NOMO-1 treated with DMSO at 0.1 percent for 48 hours (cell line): ENCODE measurements around the gene SH3RF2.
A peak's percentile ranks its signal among the peaks of the same experiment; 100 is the strongest.
"Not testable (repeated sequence)": the region's sequence is repeated elsewhere in the genome, so short reads cannot be mapped to it uniquely, and the experiment has no call there.

Experiments used
- DNase-seq: peaks from one replicate; lab custom pipeline; 2025; ENCODE audit not compliant: unreplicated experiment; lab: John Stamatoyannopoulos, UW

The SH3RF2 gene, protein sequence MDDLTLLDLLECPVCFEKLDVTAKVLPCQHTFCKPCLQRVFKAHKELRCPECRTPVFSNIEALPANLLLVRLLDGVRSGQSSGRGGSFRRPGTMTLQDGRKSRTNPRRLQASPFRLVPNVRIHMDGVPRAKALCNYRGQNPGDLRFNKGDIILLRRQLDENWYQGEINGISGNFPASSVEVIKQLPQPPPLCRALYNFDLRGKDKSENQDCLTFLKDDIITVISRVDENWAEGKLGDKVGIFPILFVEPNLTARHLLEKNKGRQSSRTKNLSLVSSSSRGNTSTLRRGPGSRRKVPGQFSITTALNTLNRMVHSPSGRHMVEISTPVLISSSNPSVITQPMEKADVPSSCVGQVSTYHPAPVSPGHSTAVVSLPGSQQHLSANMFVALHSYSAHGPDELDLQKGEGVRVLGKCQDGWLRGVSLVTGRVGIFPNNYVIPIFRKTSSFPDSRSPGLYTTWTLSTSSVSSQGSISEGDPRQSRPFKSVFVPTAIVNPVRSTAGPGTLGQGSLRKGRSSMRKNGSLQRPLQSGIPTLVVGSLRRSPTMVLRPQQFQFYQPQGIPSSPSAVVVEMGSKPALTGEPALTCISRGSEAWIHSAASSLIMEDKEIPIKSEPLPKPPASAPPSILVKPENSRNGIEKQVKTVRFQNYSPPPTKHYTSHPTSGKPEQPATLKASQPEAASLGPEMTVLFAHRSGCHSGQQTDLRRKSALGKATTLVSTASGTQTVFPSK

GRCh38 chr5:145936401-145937131 is at the start of gene SH3RF2:
Gene SH3RF2, plus strand, starts transcription at chr5:145936578. Its CDS starts 1,351 bp downstream, at chr5:145937929.
- DNase-seq, result peak; percentile 5

GRCh38 chr5:145887217-145887616 is 49.2 kb upstream of the SH3RF2 start:
- DNase-seq, result no peak

GRCh38 chr5:145887976-145888574 is 48.3 kb upstream of the SH3RF2 start:
- DNase-seq, result no peak

- no peak for DNase-seq
Observed at GRCh38 chr5:145889611-145890010, 46.8 kb upstream of the SH3RF2 start.

DNA sequence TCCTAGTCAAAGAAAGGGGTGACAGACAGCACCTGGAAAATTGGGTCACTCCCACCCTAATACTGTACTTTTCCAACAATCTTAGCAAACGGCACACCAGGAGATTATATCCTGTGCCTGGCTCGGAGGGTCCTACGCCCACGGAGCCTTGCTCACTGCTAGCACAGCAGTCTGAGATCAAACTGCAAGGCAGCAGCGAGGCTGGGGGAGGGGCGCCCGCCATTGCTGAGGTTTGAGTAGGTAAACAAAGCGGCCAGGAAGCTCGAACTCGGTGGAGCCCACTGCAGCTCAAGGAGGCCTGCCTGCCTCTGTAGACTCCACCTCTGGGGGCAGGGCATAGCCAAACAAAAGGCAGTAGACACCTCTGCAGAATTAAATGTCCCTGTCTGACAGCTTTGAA is 45.0 kb upstream of the SH3RF2 start:
- not testable (repeated sequence) for DNase-seq

DNA sequence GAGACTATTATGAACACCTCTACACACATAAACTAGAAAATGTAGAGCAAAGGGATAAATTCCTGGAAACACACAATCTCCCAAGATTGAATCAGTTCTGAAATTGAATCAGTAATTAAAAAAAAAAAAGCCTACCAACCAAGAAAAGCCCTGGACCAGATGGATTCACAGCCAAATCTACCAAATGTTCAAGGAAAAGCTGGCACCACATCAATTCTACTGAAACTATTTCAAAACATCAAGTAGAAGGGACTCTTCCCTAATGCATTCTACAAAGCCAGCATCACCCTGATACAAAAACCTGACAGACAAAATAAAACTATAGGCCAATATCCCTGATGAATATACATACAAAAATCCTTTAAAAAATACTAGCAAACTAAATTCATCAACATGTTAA is 38.2 kb upstream of the SH3RF2 start:
- no peak for DNase-seq

GRCh38 chr5:145902421-145902820 is 34.0 kb upstream of the SH3RF2 start:
- no peak for DNase-seq

- peak; percentile 46 for DNase-seq
Observed at GRCh38 chr5:145903113-145903512, 33.3 kb upstream of the SH3RF2 start.

DNA sequence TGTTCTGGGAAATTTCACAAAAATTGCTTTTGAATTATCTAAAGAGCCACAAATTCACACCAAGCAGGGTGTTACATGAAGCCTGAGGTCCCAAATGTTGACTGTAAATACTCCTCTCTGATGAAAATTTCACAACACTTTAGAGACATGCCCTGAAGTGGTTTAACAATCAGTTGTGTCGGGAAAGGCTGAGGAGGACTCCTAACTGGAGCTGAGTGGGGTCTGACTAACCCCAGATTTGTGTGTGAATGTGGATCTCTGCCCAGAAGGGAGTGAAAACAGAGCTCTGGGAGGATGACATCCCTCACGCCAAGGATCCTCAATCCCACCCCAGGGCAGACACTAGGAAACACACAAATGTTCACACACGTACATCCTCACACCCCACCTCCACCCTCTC is 32.5 kb upstream of the SH3RF2 start:
- DNase-seq, result no peak

GRCh38 chr5:145904743-145905142 is 31.6 kb upstream of the SH3RF2 start:
- DNase-seq, result no peak

DNA sequence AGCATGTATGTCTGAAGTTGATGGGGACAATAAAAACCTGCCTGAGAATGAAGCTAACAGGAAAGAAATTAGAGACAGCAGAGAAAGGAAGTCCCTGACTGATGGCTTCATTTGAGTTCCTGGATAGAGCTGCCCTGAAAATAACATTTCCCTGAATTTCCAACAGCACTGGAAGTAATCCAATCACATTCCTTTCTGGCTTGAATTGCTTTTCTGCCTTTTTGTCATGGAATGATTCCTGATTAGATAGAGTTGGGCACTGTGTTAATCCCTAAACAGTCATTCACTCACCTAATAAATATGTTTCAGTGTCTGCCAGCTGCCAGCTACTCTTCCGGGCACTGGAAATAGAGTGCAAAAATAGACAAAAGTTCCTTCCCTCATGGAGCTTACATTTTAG is 30.0 kb upstream of the SH3RF2 start:
- DNase-seq, result no peak

- no peak for DNase-seq
Observed at GRCh38 chr5:145908206-145908960, 28.0 kb upstream of the SH3RF2 start.

DNA sequence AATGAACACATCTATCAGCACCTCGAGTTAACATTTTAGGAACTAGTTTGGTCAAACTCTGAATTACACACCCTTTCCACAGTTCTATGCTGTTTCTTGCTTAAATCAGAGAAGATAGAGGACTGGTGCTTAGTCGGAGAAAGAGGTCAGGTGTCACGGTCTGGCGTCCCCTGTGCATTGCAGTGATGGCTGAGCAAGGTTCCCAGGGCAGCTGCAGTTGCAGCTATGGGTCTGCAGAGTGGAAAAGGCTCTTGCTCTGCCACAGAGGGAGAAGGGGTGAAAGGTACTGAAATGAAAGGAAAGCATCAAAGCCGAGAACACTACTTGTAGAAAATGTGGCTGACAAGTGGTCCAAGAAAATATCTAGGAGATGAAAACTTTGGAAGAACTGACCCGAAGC is 25.2 kb upstream of the SH3RF2 start:
- no peak for DNase-seq

- no peak for DNase-seq
Observed at GRCh38 chr5:145912019-145912418, 24.4 kb upstream of the SH3RF2 start.

- no peak for DNase-seq
Observed at GRCh38 chr5:145912594-145912993, 23.8 kb upstream of the SH3RF2 start.

GRCh38 chr5:145913701-145914100 is 22.7 kb upstream of the SH3RF2 start:
- no peak for DNase-seq

DNA sequence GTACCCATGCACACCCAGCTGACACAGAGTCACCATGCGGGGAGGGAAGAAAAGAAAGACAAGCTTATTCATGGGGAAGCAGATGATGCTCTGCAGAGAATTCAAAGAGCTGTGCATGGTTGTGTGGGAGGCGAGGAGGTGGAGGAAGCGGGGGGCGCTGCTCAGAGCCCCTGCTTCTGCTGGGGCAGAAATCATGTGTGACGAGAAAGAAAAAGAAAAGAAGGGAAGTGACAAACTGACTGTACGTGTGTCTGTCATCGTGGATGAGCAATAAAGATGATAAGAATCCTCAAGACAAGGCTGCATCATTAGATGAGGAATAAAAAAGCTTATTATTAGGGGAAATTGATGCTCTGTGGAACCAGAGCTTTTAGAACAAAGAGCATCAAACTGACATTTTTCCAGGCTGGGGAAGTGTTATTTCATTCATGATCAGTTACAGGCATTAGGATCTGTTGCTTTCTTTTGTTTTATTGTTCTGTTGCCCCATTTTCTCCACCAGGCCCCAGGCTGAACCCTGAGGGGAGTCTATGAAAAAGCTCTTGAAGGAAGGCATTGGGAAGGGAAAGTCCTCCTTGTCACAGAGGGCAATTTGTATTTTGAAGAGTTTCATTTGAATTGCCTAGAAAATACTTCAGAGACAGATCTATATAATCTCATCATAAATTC is 20.3 kb upstream of the SH3RF2 start:
- no peak for DNase-seq

GRCh38 chr5:145917288-145917687 is 19.1 kb upstream of the SH3RF2 start:
- no peak for DNase-seq

DNA sequence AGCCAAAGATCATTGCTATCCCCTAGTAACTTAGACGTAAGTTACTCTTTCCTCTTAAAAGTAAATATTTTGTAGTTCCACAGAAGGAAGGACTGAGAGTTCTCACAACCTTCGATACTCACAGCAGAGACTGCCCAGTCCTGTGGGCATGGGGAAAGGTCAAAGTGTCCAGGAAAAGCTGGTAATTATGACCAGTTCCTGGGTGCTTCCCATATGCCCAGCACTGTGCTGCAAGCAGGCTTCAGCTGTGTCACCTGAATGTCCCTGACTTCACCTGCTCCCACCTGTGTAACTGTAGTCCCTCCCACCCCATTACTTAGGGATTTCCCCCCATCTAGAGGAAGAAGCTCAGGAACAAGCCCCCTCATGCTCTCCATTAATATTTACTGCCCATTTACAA is 18.0 kb upstream of the SH3RF2 start:
- no peak for DNase-seq

DNA sequence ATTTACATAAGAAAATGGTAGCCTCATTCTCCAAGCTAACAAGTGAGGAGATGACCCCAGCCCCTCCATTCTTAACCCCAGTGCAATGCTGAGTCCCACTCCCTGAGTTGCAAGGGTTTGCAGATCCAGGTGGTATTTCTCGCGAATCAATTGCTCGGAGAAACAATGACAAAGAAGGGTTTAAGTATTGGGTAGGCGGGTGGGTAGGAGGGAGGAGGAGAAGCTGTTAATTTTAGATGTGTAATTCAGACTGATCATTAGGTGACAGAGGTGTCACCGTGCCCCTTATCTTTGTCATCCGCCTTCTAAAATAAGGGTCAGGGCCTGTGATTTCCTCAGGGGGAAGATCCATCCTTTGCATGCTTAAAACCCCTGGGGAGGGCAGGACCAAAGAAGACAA is 17.0 kb upstream of the SH3RF2 start:
- DNase-seq, result no peak
